Smooth muscle cell (in vitro differentiated cells): ENCODE data around the gene STARD3. TPM values are rescaled to one million over a fixed set of nuclear protein-coding genes. Genes with fewer than 3 reads are reported as not detected.

Experiments
- DNase-seq: peaks from one replicate; lab custom pipeline; 2025; ENCODE audit not compliant: unreplicated experiment; lab: John Stamatoyannopoulos, UW
- H2AFZ ChIP-seq: fragments of 200-600 bp; sonication (generic); 2 replicates; pipeline ENCODE4 v1.6.0; 2016; ENCODE audit warnings: antibody characterized with exemption, low read depth, mild to moderate bottlenecking
- H3F3A ChIP-seq: fragments of 200-600 bp; sonication (generic); 2 replicates; pipeline ENCODE4 v1.6.0; 2017; ENCODE audit warnings: antibody characterized with exemption, low read depth
- H3K27ac ChIP-seq: fragments of 200-600 bp; sonication (generic); 2 replicates; pipeline ENCODE4 v1.5.1; 2016; ENCODE audit warnings: low read depth, mild to moderate bottlenecking
- H3K27me3 ChIP-seq: fragments of 200-600 bp; sonication (generic); 2 replicates; pipeline ENCODE4 v1.6.1; 2016; ENCODE audit warnings: low read depth, mild to moderate bottlenecking
- H3K36me3 ChIP-seq: fragments of 200-600 bp; sonication (generic); 2 replicates; pipeline ENCODE4 v1.5.1; 2016; ENCODE audit warnings: low read depth
- H3K4me1 ChIP-seq: fragments of 200-600 bp; sonication (generic); 2 replicates; pipeline ENCODE4 v1.5.1; 2016; ENCODE audit warnings: low read depth
- H3K4me2 ChIP-seq: fragments of 200-600 bp; sonication (generic); 2 replicates; pipeline ENCODE4 v1.6.0; 2016; ENCODE audit warnings: mild to moderate bottlenecking
- H3K4me3 ChIP-seq: fragments of 200-600 bp; sonication (generic); 2 replicates; pipeline ENCODE4 v1.5.1; 2016; ENCODE audit warnings: mild to moderate bottlenecking
- H3K79me2 ChIP-seq: fragments of 200-600 bp; sonication (generic); 2 replicates; pipeline ENCODE4 v1.6.0; 2016; ENCODE audit warnings: low read depth, mild to moderate bottlenecking
- H3K9ac ChIP-seq: fragments of 200-600 bp; sonication (generic); 2 replicates; pipeline ENCODE4 v1.6.0; 2016; ENCODE audit warnings: low read depth
- H3K9me3 ChIP-seq: fragments of 200-600 bp; sonication (generic); replicated peaks from 2 replicates; pipeline ENCODE4 v1.5.1; 2016; ENCODE audit warnings: low read depth
- H4K20me1 ChIP-seq: fragments of 200-600 bp; sonication (generic); 2 replicates; pipeline ENCODE4 v1.6.0; 2016; ENCODE audit warnings: low read depth
- WGBS: methylation state at CpG from one replicate; pipeline ENCODE4 v1.1.7; 2016; ENCODE audit warnings: low lambda C conversion rate; 5-methylcytosine and 5-hydroxymethylcytosine counted together
- polyA plus RNA-seq: library from polyadenylated mRNA; unstranded; fragments of >200 nt; fragmentation: Nextera tagmentation; extraction: Ambion mirVana; gene quantifications from 2 replicates; pipeline ENCODE4 v1.2.1, GENCODE V29; 2016
- total RNA-seq: library from RNA; depleted of rRNA; stranded (reverse); fragments of >200 nt; gene quantifications from 2 replicates; pipeline ENCODE4 v1.2.3, GENCODE V29; 2014
- TF ChIP-seq, protein P1 (sequence below): fragments of 200-600 bp; sonication (generic); IDR thresholded peaks from 2 replicates; pipeline ENCODE4 v1.5.1; 2017; ENCODE audit warnings: borderline replicate concordance, mild to moderate bottlenecking, antibody characterized with exemption; ENCODE audit not compliant: insufficient read depth, poor library complexity, severe bottlenecking

STARD3 gene
- total and polyA plus RNA-seq, 2 experiments from 2014 or later, result 37.5 to 53.3 TPM

DNA sequence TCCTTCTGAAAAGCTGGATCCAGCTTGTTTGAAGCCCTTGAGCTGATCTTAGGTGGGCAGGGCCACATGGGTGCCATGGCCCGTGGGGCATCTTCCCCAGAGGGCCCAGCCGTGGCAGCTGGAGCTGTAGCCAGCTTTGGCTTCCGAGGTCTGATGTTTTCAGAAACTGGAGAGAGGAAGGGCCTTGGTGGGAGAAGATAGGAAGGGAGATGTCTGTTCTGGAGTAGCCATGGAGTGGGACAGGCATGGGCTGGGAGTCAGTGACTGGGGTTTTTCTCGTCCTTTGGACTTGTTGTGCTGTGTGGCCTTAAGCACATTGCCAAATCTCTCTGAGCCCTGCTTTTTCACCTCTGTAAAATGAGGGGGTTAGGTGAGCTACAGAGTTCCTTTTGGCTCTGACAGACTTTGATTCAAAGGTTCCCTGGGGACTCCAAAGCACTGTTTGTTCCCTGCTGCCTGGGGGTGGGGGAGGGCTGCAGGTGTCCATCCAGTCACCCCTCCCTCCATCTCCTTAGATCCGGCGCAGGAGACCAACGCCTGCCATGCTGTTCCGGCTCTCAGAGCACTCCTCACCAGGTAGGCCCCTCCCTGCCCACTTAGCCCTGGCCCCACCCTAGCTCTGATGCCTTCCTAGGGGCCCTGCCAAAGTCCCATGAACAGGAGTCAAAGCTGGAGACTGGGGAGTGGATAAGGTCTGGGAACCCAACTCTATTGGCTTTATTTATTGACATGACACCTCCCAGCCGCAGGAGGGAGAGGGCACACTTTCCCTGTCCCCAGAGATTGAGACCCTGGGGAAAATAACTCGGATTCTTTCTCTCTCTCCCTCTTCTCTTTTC lies 8.1 kb upstream of the STARD3 start:
- no peaks in the 10 kb centered on the region for H3K9me3 ChIP-seq
- H4K20me1 ChIP-seq, result no peaks in the 10 kb centered on the region
- H3K9ac ChIP-seq, result no peak overlapping the region
- no peak overlapping the region for H3K4me2 ChIP-seq
- no peaks in the 10 kb centered on the region for H3K79me2 ChIP-seq
- 67% methylated on average over 10 of the region's 10 CpGs for WGBS
- H3F3A ChIP-seq, result no peaks in the 10 kb centered on the region
- no peaks in the 10 kb centered on the region for H3K36me3 ChIP-seq
- peaks cover 14% of the 10 kb centered on the region for H3K4me1 ChIP-seq
- DNase-seq, result no peak
- no peak overlapping the region for H3K27ac ChIP-seq
- peaks cover 83% of the 10 kb centered on the region for H3K27me3 ChIP-seq
- no peak overlapping the region for H2AFZ ChIP-seq
- no peak overlapping the region for H3K4me3 ChIP-seq
- TF ChIP-seq, protein P1, sequence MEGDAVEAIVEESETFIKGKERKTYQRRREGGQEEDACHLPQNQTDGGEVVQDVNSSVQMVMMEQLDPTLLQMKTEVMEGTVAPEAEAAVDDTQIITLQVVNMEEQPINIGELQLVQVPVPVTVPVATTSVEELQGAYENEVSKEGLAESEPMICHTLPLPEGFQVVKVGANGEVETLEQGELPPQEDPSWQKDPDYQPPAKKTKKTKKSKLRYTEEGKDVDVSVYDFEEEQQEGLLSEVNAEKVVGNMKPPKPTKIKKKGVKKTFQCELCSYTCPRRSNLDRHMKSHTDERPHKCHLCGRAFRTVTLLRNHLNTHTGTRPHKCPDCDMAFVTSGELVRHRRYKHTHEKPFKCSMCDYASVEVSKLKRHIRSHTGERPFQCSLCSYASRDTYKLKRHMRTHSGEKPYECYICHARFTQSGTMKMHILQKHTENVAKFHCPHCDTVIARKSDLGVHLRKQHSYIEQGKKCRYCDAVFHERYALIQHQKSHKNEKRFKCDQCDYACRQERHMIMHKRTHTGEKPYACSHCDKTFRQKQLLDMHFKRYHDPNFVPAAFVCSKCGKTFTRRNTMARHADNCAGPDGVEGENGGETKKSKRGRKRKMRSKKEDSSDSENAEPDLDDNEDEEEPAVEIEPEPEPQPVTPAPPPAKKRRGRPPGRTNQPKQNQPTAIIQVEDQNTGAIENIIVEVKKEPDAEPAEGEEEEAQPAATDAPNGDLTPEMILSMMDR, result no peak

DNA sequence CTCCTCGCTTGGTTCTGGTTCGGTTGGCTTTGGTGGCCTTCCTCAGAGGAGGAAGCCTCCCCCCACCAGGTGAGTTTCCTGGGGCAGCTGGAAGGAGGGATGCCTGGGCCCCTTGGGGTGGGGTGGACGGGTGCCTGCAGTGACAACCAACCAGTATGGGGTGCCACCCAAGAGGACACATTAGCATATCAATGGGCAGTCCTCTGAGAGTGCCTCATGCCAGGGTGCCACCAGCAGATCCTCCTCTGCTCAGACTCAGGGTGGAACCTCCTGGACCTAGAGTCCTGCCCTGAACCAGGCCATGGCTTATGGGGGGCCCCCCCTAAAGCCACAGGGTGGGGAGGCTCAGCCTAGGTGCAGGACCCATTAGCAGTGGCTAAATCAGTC lies 7.5 kb upstream of the STARD3 start:
- H3K79me2 ChIP-seq, result no peaks in the 10 kb centered on the region
- no peaks in the 10 kb centered on the region for H4K20me1 ChIP-seq
- WGBS, result 53% methylated on average over 3 of the region's 3 CpGs
- no peaks in the 10 kb centered on the region for H3K36me3 ChIP-seq
- TF ChIP-seq, protein P1, result no peak
- no peak for DNase-seq
- H3K27me3 ChIP-seq, result peaks cover 78% of the 10 kb centered on the region
- H3K4me1 ChIP-seq, result peaks cover 14% of the 10 kb centered on the region
- no peaks in the 10 kb centered on the region for H3K9me3 ChIP-seq
- no peak overlapping the region for H3K4me3 ChIP-seq
- no peak overlapping the region for H3K4me2 ChIP-seq
- H3K27ac ChIP-seq, result no peak overlapping the region
- H3F3A ChIP-seq, result no peaks in the 10 kb centered on the region
- H3K9ac ChIP-seq, result no peak overlapping the region
- no peak overlapping the region for H2AFZ ChIP-seq

DNA sequence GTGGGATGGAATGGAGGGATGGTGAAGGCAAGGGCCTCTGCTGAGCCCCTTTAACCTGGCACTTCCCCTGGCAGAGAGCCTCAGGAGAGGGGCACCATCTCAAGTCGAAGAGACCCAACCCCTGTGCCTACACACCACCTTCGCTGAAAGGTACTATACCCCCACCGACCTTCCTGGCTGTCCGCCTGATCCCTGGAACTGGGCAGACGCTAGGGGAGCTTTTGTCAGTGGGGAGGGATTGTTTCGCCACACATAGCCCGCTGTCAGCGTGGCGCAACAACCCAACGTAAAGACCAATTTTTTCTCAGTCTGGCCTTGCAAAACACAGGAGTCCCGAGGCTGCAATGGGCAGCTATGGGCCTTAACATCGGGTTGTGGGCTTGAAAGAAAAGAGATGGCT lies 7.0 kb upstream of the STARD3 start:
- WGBS, result 84% methylated on average over 12 of the region's 12 CpGs
- TF ChIP-seq, protein P1, result no peak
- H3F3A ChIP-seq, result no peaks in the 10 kb centered on the region
- no peaks in the 10 kb centered on the region for H4K20me1 ChIP-seq
- H3K9ac ChIP-seq, result no peak overlapping the region
- peaks cover 14% of the 10 kb centered on the region for H3K4me1 ChIP-seq
- no peak overlapping the region for H2AFZ ChIP-seq
- H3K27ac ChIP-seq, result no peak overlapping the region
- no peaks in the 10 kb centered on the region for H3K9me3 ChIP-seq
- H3K27me3 ChIP-seq, result peaks cover 74% of the 10 kb centered on the region
- H3K36me3 ChIP-seq, result no peaks in the 10 kb centered on the region
- no peak for DNase-seq
- no peak overlapping the region for H3K4me2 ChIP-seq
- H3K4me3 ChIP-seq, result no peak overlapping the region
- H3K79me2 ChIP-seq, result no peaks in the 10 kb centered on the region

DNA sequence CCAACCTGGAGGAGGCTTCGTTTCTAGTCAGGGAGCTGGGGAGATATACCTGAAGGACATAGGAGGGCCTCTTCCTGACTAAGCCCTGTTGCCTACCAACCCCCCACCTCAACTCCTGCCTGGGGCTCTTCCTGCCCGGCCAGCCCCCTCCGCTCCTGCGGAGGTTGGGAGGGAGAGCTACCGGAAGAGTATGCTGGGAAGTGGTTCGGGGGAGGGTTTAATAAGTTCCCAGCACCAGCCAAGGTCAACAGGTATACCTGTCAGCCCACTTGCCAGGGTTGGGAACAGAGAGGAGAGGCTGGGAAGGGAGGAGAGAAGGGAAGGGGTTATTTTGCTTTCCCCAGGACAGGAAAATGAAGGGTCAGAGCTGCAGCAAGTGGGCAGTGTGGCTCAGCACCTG lies 5.5 kb upstream of the STARD3 start:
- H3K27me3 ChIP-seq, result peaks cover 59% of the 10 kb centered on the region
- H3K9ac ChIP-seq, result no peak overlapping the region
- no peak overlapping the region for H3K4me3 ChIP-seq
- H3K79me2 ChIP-seq, result no peaks in the 10 kb centered on the region
- no peak overlapping the region for H3K27ac ChIP-seq
- no peaks in the 10 kb centered on the region for H4K20me1 ChIP-seq
- no peak overlapping the region for H2AFZ ChIP-seq
- TF ChIP-seq, protein P1, result no peak
- H3K36me3 ChIP-seq, result no peaks in the 10 kb centered on the region
- peaks cover 16% of the 10 kb centered on the region for H3K4me1 ChIP-seq
- WGBS, result 4% methylated on average over 6 of the region's 6 CpGs
- H3F3A ChIP-seq, result no peaks in the 10 kb centered on the region
- H3K4me2 ChIP-seq, result no peak overlapping the region
- no peak for DNase-seq
- H3K9me3 ChIP-seq, result no peaks in the 10 kb centered on the region
